Ovary (tissue), 9 donors: ENCODE data around the gene AP4B1. TPM values are rescaled to one million over a fixed set of nuclear protein-coding genes. Genes with fewer than 3 reads are reported as not detected.

ENCODE experiments used
- DNase-seq, 5 donors: peaks; one replicate each; pipeline ENCODE4 v3.0.0-alpha.2; 2019 to 2020
- H3K27ac ChIP-seq, 2 donors: fragments of 200-600 bp; one replicate each; pipeline versions ENCODE4 v1.5.1 to v1.8.0; 2019 to 2022
- H3K27me3 ChIP-seq: fragments of 200-600 bp; one replicate; pipeline ENCODE4 v1.8.0; 2022
- H3K36me3 ChIP-seq: fragments of 200-600 bp; sonication (generic); one replicate; pipeline ENCODE4 v1.5.1; 2019
- H3K4me1 ChIP-seq: one replicate; pipeline ENCODE4 v1.8.1; 2013; ENCODE audit warnings: mild to moderate bottlenecking, moderate library complexity; ENCODE audit not compliant: insufficient read depth
- H3K4me3 ChIP-seq: fragments of 200-600 bp; sonication (generic); one replicate; pipeline ENCODE4 v1.5.1; 2017
- H3K9me3 ChIP-seq, 2 donors: fragments of 200-600 bp in 1 of 2; sonication (generic) in 1 of 2; one replicate each; pipeline versions ENCODE4 v1.5.1 to v1.8.1; 2013 to 2019; ENCODE audit warnings: mild to moderate bottlenecking in 1 of 2, moderate library complexity in 1 of 2
- EP300 ChIP-seq: sonication (generic); formaldehyde crosslinking; IDR thresholded peaks from one replicate; pipeline ENCODE4 v1.6.1; 2017; ENCODE audit warnings: antibody characterized with exemption
- POLR2A ChIP-seq: fragments of 450-650 bp; IDR thresholded peaks from one replicate; pipeline ENCODE4 v1.6.1; 2017; ENCODE audit warnings: antibody characterized with exemption, mild to moderate bottlenecking, moderate library complexity
- WGBS, 3 donors: extraction: QIAGEN DNeasy Blood & Tissue Kit in 1 of 3; methylation state at CpG; one replicate each; pipeline versions ENCODE4 v1.1.5 to v1.1.7; 2013 to 2017; 5-methylcytosine and 5-hydroxymethylcytosine counted together
- intact Hi-C, 4 donors: fragments of 100-400 bp; cut with DNase I; formaldehyde crosslinking; loops; one replicate each; pipeline versions ENCODE4 v1.11.0 to v1.15.1; 2022 to 2023
- polyA plus RNA-seq, 2 donors: library from polyadenylated mRNA; stranded (reverse); fragments of 200-250 nt in 1 of 2; fragments of 350-450 nt in 1 of 2; fragmentation: Illumina TruSeq in 1 of 2; extraction: RNeasy Lipid Tissue Mini Kit (QIAGEN cat#74804) in 1 of 2; gene quantifications; one replicate each; pipeline ENCODE4 v1.2.3, GENCODE V29; 2013 to 2014
- total RNA-seq, 7 donors: library from RNA; depleted of rRNA in 2 of 7; stranded (reverse); fragments of >200 nt in 2 of 7; fragmentation: NEBNext Ultra II Directional in 3 of 7; extraction: Animal tissue kit (Norgen Biotek cat#: 25700) in 3 of 7; gene quantifications; one replicate each; pipeline versions ENCODE4 v1.1.0 to v1.2.4, GENCODE V29; 2016 to 2023
- TF ChIP-seq, protein P1 (sequence below), 3 donors: fragments of 450-650 bp in 2 of 3; fragments of 200-600 bp in 1 of 3; IDR thresholded peaks; one replicate each; pipeline versions ENCODE4 v1.5.1 to v1.8.0; 2016 to 2022; ENCODE audit warnings: antibody characterized with exemption in 3 of 3, mild to moderate bottlenecking in 1 of 3
- donor health status: DM: no; HTN: no; CAD: no; lungs with moderate emphysema.
- donor health status: DM: no; HTN: no; CAD: no.
- donor health status: Bipolar disorder and iron deficiency.
- donor health status: DM: yes; HTN: yes; CAD: no.
- donor health status: DM: no; HTN: no; CAD: no.
- donor health status: DM: yes; HTN: yes; CAD: no.

Gene AP4B1
- total and polyA plus RNA-seq, 9 donors = 14.4 to 23.7 (median 16.9) TPM

DNA sequence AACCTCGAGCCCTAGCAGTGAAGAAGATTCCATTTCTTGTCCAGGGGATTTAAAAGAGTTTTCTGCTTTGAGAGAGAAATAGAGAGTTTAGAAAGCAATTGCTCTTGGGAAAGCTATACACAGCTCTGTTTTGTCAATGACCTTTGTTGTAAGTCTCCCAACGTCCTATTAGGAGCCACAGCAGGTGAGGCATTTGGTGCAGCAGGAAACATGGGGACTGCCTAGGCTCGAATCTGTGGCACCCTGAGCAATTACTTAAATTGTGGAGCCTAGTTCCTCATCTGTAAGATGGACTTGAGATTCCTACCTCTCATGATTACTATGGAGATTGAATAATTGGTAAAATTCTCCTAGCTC is 8.7 kb upstream of the AP4B1 start:
- Histone ChIP-seq H3K4me1 (peaks cover 4% of the 10 kb centered on the region), H3K27me3 (no peaks in the 10 kb centered on the region), H3K36me3 (no peaks in the 10 kb centered on the region), H3K4me3 (no peak overlapping the region), H3K27ac (peak overlapping the region in 1 of 2 donors; percentile 20), H3K9me3 (no peaks in the 10 kb centered on the region)
- TF ChIP-seq, protein P1, sequence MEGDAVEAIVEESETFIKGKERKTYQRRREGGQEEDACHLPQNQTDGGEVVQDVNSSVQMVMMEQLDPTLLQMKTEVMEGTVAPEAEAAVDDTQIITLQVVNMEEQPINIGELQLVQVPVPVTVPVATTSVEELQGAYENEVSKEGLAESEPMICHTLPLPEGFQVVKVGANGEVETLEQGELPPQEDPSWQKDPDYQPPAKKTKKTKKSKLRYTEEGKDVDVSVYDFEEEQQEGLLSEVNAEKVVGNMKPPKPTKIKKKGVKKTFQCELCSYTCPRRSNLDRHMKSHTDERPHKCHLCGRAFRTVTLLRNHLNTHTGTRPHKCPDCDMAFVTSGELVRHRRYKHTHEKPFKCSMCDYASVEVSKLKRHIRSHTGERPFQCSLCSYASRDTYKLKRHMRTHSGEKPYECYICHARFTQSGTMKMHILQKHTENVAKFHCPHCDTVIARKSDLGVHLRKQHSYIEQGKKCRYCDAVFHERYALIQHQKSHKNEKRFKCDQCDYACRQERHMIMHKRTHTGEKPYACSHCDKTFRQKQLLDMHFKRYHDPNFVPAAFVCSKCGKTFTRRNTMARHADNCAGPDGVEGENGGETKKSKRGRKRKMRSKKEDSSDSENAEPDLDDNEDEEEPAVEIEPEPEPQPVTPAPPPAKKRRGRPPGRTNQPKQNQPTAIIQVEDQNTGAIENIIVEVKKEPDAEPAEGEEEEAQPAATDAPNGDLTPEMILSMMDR (IDR thresholded peaks at IDR 0.05) = no peak
- TF ChIP-seq POLR2A (no peak), EP300 (no peak)
- intact Hi-C loops = no loop called here
- 10 to 25% (median 11%) methylated on average over 3 of the region's 3 CpGs for WGBS, 3 donors
- no peak for DNase-seq

DNA sequence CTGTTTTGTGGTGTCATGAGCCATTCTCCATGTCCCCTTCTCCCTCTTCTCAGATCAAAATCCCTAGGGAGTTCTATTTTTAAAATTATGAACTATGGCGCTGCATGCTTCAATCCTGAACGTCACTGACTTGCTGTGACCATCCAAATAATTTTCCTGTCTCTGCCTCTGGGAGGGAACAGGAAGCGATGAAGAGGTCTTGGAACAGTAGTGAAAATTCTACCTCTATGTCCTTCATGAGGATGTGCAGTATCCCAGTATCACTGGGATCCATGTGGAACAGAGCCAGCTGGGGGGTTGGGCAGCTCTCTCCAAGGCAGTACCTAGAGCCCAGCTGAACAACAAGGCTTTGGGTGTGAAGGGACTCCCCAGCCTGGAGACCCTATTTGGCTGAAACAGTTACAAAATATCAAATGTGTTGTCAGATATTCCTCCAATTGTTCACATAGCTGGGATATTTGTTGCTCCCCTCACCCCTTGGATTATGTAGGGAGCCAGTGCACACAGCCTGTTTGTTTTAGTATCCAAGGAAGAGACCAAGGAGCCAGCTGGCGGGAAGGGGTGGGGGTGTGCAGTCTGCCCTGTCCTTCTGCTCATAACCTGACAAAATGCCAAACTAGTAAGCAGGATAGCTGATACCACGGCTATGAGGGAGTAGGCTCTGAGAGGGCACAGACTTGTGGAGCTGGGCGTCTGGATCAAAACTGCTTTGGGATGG is 8.2 kb upstream of the AP4B1 start:
- intact Hi-C loops = no loop called here
- Histone ChIP-seq H3K4me1 (peaks cover 4% of the 10 kb centered on the region), H3K9me3 (no peaks in the 10 kb centered on the region), H3K27ac (peak overlapping the region in 1 of 2 donors; percentile 20), H3K36me3 (no peaks in the 10 kb centered on the region), H3K4me3 (no peak overlapping the region), H3K27me3 (no peaks in the 10 kb centered on the region)
- TF ChIP-seq EP300 (no peak), POLR2A (no peak)
- TF ChIP-seq, protein P1 (IDR thresholded peaks at IDR 0.05) = no peak
- DNase-seq = peak; percentile 42 to 72 (median 54)
- WGBS, 3 donors = 9 to 16% (median 15%) methylated on average over 6 of the region's 6 CpGs

DNA sequence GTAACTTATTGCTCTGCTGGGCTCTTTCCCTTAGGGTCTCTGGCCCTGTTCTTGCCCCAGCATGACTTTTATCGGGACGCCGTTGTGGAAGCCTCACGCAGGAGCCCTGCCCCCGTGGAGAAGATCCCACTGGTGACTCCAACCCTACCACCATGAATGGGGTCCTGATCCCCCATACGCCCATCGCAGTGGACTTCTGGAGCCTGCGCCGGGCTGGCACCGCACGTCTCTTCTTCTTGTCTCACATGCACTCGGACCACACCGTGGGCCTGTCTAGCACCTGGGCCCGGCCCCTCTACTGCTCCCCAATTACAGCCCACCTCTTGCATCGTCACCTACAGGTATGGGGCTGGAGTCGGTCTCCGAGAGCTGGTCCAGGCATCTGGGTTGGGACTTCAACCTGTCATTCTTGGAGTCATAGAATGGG is 849 bp upstream of the AP4B1 start:
- TF ChIP-seq POLR2A = no peak
- TF ChIP-seq, protein P1 (IDR thresholded peaks at IDR 0.05) = no peak
- TF ChIP-seq EP300 = no peak
- intact Hi-C loops = loop anchor here in 3 of 4 donors (2.0 to 10.0 kb wide), 3 partner anchors 23 to 221 kb away; partner anchors contain the start of genes HIPK1 (in 2 of the 3) and PHTF1 (in 1 of the 3)
- 0% methylated on average over 17 of the region's 17 CpGs for WGBS, 3 donors
- peak in 1 of 5 donors; percentile 27 for DNase-seq
- Histone ChIP-seq H3K4me3 (peak overlapping the region; percentile 71), H3K27ac (peak overlapping the region; percentile 51 to 86), H3K27me3 (no peaks in the 10 kb centered on the region), H3K4me1 (peaks cover 2% of the 10 kb centered on the region), H3K36me3 (no peaks in the 10 kb centered on the region), H3K9me3 (no peaks in the 10 kb centered on the region)

DNA sequence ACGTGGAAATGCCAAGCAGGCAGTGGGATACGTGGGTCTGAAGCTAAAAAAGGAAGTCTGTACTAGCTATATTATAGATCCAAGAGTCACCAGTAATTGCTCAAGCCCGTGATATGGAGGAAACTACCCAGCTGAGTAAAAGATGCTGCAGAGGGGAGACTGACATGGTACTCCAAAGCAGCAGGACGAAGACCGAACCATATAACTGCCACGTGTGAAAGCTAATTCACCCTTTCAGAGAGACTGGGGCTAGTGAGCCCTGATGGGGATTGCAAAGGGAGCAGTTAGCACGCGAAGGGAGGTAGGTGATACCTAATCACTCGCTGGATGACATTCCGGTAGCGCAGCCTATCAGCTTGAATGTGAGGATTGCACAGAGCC is 316 bp downstream of the AP4B1 start:
- intact Hi-C loops = loop anchor here in 3 of 4 donors (2.0 to 10.0 kb wide), 3 partner anchors 25 to 219 kb away; partner anchors contain the start of genes HIPK1 (in 2 of the 3) and PHTF1 (in 1 of the 3)
- TF ChIP-seq POLR2A (no peak), EP300 (no peak)
- TF ChIP-seq, protein P1 (IDR thresholded peaks at IDR 0.05) = no peak
- Histone ChIP-seq H3K27ac (peak overlapping the region; percentile 77 to 86), H3K9me3 (no peaks in the 10 kb centered on the region), H3K4me1 (peaks cover 2% of the 10 kb centered on the region), H3K36me3 (no peaks in the 10 kb centered on the region), H3K4me3 (peak overlapping the region; percentile 71), H3K27me3 (no peaks in the 10 kb centered on the region)
- WGBS, 3 donors = 0 to 1% (median 0%) methylated on average over 11 of the region's 11 CpGs
- DNase-seq = no peak
